DOHH2 (cell line): ENCODE results near the gene PHC2.
"Not testable (repeated sequence)": the region's sequence is repeated elsewhere in the genome, so short reads cannot be mapped to it uniquely, and the experiment has no call there.

Source experiments
- H3F3A ChIP-seq: fragments of 200-600 bp; sonication (generic), shearing (Covaris generic); 2 replicates; pipeline ENCODE4 v1.6.0; 2016; ENCODE audit warnings: antibody characterized with exemption, mild to moderate bottlenecking; ENCODE audit not compliant: control insufficient read depth, insufficient read depth
- H3K27ac ChIP-seq: fragments of 200-600 bp; sonication (generic); 2 replicates; pipeline ENCODE4 v1.5.1; 2014; ENCODE audit warnings: low read depth, mild to moderate bottlenecking, low read length, moderate library complexity
- H3K27me3 ChIP-seq: fragments of 200-600 bp; sonication (generic); 2 replicates; pipeline ENCODE4 v1.6.1; 2014; ENCODE audit warnings: mild to moderate bottlenecking, low read length, mixed read lengths; ENCODE audit not compliant: control insufficient read depth
- H3K36me3 ChIP-seq: fragments of 200-600 bp; sonication (generic); 2 replicates; pipeline ENCODE4 v1.6.1; 2014; ENCODE audit warnings: mild to moderate bottlenecking, low read length, moderate library complexity, mixed read lengths; ENCODE audit not compliant: control insufficient read depth
- H3K4me1 ChIP-seq: fragments of 200-600 bp; sonication (generic); 2 replicates; pipeline ENCODE4 v1.6.1; 2014; ENCODE audit warnings: mild to moderate bottlenecking, low read length, mixed read lengths; ENCODE audit not compliant: control insufficient read depth
- H3K4me2 ChIP-seq: fragments of 200-600 bp; sonication (generic); 2 replicates; pipeline ENCODE4 v1.6.0; 2014; ENCODE audit warnings: mild to moderate bottlenecking, low read length, moderate library complexity
- H3K4me3 ChIP-seq: fragments of 200-600 bp; sonication (generic); 2 replicates; pipeline ENCODE4 v1.5.1; 2014; ENCODE audit warnings: mild to moderate bottlenecking, low read length, mixed read lengths
- H3K79me2 ChIP-seq: fragments of 200-600 bp; sonication (generic); 2 replicates; pipeline ENCODE4 v1.6.1; 2014; ENCODE audit warnings: mild to moderate bottlenecking, low read length, mixed read lengths; ENCODE audit not compliant: control insufficient read depth
- H3K9me2 ChIP-seq: fragments of 200-600 bp; sonication (generic); replicated peaks from 2 replicates; pipeline ENCODE4 v1.6.1; 2014; ENCODE audit warnings: mild to moderate bottlenecking, low read length, mixed read lengths; ENCODE audit not compliant: control insufficient read depth
- H3K9me3 ChIP-seq: fragments of 200-600 bp; sonication (generic); 2 replicates; pipeline ENCODE4 v1.6.1; 2014; ENCODE audit warnings: antibody characterized with exemption, low read length, mixed read lengths; ENCODE audit not compliant: control insufficient read depth, insufficient read depth
- H4K20me1 ChIP-seq: fragments of 200-600 bp; sonication (generic); 2 replicates; pipeline ENCODE4 v1.6.0; 2014; ENCODE audit warnings: low read depth, mild to moderate bottlenecking, antibody characterized with exemption, low read length, moderate library complexity; ENCODE audit not compliant: control insufficient read depth, insufficient read depth
- EZH2phosphoT487 ChIP-seq: fragments of 200-600 bp; sonication (generic); IDR thresholded peaks from 2 replicates; pipeline ENCODE4 v1.6.1; 2017; ENCODE audit warnings: borderline replicate concordance, mild to moderate bottlenecking, antibody characterized with exemption, low read length, moderate library complexity, mixed read lengths
- TF ChIP-seq, protein P1 (sequence below): fragments of 200-600 bp; sonication (generic); IDR thresholded peaks from one replicate; pipeline ENCODE4 v1.5.1; 2014; ENCODE audit warnings: antibody characterized with exemption, mild to moderate bottlenecking, low read depth, low read length; ENCODE audit not compliant: poor library complexity, severe bottlenecking

Gene PHC2

DNA sequence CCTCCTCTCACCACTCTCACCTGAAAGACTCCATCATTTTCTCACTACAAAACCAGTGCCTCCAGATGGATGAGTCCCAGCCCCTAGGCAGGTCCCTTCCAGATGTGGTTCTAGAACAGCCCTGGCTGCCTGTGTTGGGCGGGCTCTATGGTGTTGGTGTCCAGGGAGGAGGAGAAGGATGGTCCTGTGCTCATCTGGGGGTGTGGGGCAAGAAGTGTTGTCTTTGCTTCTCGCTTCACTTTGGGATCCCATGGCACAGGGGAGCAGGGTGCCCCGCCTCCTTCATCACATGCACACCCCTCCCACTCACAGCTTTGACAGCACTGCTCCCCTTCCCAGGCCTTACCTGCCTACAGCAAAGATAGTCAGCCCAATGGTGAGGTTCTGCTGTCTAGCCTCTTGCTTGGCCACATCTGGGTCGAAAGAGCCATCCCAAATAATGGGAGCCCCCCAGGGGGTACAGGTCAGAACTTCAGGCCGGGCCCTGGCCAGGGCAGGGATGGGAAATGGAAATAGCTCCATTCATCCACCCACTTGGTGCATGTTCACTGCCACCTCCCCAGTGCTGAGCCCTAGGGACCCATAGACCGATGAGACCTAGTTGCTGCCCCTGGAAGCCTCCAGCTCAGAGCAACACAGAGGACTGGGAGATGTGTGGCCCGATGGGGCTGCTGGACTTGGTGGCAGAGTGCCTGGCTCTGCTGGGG, 119.0 kb downstream of the PHC2 start:
- Histone ChIP-seq H3K27ac (no peak overlapping the region), H3F3A (no peaks in the 10 kb centered on the region), H3K9me3 (no peaks in the 10 kb centered on the region), H3K4me3 (no peak overlapping the region), H3K79me2 (no peaks in the 10 kb centered on the region), H3K27me3 (peaks cover 9% of the 10 kb centered on the region), H4K20me1 (no peaks in the 10 kb centered on the region), H3K4me2 (no peak overlapping the region), H3K36me3 (no peaks in the 10 kb centered on the region), H3K9me2 (no peaks in the 10 kb centered on the region), H3K4me1 (no peaks in the 10 kb centered on the region)
- TF ChIP-seq, protein P1, sequence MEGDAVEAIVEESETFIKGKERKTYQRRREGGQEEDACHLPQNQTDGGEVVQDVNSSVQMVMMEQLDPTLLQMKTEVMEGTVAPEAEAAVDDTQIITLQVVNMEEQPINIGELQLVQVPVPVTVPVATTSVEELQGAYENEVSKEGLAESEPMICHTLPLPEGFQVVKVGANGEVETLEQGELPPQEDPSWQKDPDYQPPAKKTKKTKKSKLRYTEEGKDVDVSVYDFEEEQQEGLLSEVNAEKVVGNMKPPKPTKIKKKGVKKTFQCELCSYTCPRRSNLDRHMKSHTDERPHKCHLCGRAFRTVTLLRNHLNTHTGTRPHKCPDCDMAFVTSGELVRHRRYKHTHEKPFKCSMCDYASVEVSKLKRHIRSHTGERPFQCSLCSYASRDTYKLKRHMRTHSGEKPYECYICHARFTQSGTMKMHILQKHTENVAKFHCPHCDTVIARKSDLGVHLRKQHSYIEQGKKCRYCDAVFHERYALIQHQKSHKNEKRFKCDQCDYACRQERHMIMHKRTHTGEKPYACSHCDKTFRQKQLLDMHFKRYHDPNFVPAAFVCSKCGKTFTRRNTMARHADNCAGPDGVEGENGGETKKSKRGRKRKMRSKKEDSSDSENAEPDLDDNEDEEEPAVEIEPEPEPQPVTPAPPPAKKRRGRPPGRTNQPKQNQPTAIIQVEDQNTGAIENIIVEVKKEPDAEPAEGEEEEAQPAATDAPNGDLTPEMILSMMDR: no peak
- TF ChIP-seq EZH2phosphoT487: no peak

DNA sequence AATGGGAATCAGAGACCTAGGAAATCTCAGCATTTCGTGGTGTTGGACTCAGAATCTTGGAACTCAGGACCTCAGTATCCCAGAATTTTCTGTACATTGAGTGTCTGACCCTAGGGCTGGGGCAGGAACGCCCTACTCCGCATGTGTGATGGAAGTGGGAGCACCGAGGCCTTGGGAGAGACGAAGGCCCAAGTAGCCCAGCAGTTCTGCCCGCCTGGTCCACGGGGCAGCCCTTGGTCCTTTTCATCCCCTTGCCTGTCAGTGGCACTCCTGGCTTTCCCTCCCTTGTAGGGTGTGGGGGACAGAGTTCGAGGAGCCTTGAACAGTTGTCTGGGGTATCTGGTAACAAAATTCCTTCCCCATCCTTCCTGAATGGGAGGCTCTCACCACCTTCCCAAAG, 120.2 kb downstream of the PHC2 start:
- H3K4me2 ChIP-seq: no peak overlapping the region
- H3K27ac ChIP-seq: no peak overlapping the region
- no peaks in the 10 kb centered on the region for H3K9me3 ChIP-seq
- peaks cover 5% of the 10 kb centered on the region; the same call in 1 of the 2 replicates for H3K4me1 ChIP-seq
- H3K79me2 ChIP-seq: no peaks in the 10 kb centered on the region
- no peaks in the 10 kb centered on the region for H4K20me1 ChIP-seq
- H3K27me3 ChIP-seq: peaks cover 2% of the 10 kb centered on the region
- H3K36me3 ChIP-seq: no peaks in the 10 kb centered on the region
- H3K4me3 ChIP-seq: no peak overlapping the region
- no peaks in the 10 kb centered on the region for H3K9me2 ChIP-seq
- H3F3A ChIP-seq: no peaks in the 10 kb centered on the region
- no peak for TF ChIP-seq EZH2phosphoT487
- TF ChIP-seq, protein P1: no peak

DNA sequence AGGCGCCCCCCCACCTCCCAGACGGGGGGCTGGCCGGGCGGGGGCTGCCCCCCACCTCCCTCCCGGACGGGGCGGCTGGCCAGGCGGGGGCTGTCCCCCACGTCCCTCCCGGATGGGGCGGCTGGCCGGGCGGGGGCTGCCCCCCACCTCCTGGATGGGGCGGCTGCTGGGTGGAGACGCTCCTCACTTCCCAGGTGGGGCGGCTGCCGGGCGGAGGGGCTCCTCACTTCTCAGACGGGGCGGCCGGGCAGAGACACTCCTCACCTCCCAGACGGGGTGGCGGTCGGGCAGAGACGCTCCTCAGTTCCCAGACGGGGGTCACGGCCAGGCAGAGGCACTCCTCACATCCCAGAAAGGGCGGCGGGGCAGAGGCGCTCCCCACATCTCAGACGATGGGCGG, 121.5 kb downstream of the PHC2 start:
- H3K9me2 ChIP-seq, H3K4me3 ChIP-seq, H3K27me3 ChIP-seq, H3K27ac ChIP-seq, H3K79me2 ChIP-seq, H3K9me3 ChIP-seq, H3K36me3 ChIP-seq, H4K20me1 ChIP-seq, H3F3A ChIP-seq, H3K4me2 ChIP-seq, H3K4me1 ChIP-seq: not testable (repeated sequence)

DNA sequence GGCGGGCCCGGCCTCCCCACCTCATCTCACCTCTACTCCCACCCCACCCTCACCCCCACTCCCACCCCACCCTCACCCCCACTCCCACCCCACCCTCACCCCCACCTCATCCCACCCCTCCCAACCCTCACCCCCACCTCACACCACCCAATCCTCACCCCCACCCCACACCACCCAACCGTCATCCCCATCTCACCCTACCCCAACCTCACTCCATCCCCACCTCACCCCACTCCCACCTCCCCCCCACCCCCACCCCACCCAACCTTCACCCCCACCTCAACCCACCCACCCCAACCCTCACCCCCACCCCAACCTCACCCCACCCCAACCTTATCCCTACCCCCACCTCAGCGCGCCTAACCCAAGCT, 123.4 kb downstream of the PHC2 start:
- no peaks in the 10 kb centered on the region for H4K20me1 ChIP-seq
- no peaks in the 10 kb centered on the region for H3K9me2 ChIP-seq
- no peaks in the 10 kb centered on the region for H3K27me3 ChIP-seq
- H3K4me3 ChIP-seq: no peak overlapping the region
- peaks cover 5% of the 10 kb centered on the region; the same call in 1 of the 2 replicates for H3K4me1 ChIP-seq
- TF ChIP-seq, protein P1: no peak
- TF ChIP-seq EZH2phosphoT487: no peak
- no peak overlapping the region for H3K27ac ChIP-seq
- no peaks in the 10 kb centered on the region for H3K9me3 ChIP-seq
- H3K79me2 ChIP-seq: no peaks in the 10 kb centered on the region
- H3F3A ChIP-seq: no peaks in the 10 kb centered on the region
- H3K36me3 ChIP-seq: no peaks in the 10 kb centered on the region
- no peak overlapping the region for H3K4me2 ChIP-seq
